IPS DF 19.7 (cell line): ENCODE measurements around the gene AKAP7.
"Not testable (repeated sequence)": the region's sequence is repeated elsewhere in the genome, so short reads cannot be mapped to it uniquely, and the experiment has no call there.

ENCODE experiments used
- DNase-seq: peaks from one replicate; pipeline ENCODE4 v3.0.0-alpha.2; 2013; ENCODE audit warnings: low read depth, low spot score

Gene AKAP7

DNA sequence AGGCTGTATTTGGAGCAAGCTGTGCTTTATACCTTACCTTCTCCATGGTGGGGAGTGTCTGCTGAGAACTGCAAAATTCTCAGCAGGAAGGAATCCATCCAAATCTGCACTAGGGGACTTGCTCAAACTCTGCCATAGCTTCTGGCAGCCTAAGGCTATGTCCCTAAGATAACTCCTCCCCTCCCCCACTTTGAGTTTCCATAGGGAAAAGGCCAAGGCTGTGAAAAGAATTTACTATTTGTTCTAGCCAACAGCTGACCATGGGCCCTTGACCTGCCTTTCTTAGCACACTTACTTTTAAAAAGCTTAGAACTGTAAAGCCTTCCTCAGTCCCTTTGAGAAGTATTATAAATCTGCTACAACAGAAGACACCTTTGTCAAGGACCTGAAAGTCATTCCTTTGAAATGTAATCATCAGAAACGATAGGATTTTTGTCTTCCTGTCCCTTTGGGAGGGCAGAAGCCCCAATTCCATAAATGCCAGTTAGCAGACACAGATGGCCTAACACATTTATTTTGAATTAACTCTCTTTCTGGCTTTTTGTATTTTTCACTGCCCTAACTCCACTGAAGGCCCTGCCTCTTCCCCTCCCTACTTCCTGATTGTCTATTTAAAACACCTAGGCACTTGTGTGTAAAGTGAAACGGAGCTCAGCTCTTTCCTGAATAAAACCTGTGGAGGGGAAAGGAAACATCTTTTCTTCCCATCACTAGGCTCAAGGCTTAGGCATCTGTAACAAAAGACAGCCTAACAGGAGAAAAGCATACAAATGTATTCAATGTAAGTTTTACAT lies 157.1 kb downstream of the AKAP7 start:
- DNase-seq, result no peak

DNA sequence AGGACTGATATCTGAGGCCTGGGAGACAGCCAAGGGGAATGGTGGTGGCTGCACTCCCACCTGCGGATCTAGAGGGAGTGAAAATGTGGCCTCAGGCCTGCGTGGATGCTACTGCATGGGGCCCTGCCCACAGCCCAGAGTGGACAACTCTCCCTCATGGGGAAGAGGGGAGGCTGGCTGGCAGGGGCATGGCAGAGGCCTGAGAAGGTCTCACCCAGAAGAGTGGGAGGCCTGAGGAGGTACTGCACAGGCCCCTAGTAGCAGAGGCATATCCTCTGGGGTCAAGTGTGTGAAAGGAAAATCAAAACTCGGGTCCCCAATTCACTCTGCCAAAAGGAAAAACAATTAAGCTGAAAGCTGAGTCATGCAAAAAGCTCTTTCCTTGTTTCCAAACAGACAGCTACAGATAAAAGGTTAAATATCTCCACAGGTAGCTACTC lies 158.2 kb downstream of the AKAP7 start:
- no peak for DNase-seq

DNA sequence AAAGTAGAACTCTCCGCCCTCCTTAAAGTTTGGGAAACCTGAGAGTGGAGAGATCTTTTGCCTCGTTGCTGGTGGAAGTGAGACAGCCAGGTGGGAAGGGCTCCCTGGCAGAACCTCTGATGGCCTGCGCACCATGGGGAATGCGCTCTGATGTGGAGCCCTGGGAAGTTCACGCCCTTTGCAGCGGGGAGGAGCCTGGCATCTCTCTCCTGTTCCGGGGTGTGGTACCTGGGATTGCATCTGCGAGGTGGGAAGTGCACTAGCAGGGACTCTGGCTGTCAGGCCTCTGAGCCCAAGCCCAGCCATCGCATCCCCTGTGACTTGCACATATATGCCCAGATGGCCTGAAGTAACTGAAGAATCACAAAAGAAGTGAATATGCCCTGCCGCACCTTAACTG lies 159.8 kb downstream of the AKAP7 start:
- DNase-seq, result peak; percentile 65

DNA sequence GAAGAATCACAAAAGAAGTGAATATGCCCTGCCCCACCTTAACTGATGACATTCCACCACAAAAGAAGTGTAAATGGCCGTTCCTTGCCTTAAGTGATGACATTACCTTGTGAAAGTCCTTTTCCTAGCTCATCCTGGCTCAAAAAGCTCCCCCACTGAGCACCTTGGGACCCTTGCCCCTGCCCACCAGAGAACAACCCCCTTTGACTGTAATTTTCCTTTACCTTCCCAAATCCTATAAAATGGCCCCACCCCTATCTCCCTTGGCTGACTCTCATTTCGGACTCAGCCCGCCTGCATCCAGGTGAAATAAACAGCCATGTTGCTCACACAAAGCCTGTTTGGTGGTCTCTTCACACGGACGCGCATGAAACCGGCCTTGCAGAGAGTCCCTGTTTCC lies 165.6 kb downstream of the AKAP7 start:
- not testable (repeated sequence) for DNase-seq

DNA sequence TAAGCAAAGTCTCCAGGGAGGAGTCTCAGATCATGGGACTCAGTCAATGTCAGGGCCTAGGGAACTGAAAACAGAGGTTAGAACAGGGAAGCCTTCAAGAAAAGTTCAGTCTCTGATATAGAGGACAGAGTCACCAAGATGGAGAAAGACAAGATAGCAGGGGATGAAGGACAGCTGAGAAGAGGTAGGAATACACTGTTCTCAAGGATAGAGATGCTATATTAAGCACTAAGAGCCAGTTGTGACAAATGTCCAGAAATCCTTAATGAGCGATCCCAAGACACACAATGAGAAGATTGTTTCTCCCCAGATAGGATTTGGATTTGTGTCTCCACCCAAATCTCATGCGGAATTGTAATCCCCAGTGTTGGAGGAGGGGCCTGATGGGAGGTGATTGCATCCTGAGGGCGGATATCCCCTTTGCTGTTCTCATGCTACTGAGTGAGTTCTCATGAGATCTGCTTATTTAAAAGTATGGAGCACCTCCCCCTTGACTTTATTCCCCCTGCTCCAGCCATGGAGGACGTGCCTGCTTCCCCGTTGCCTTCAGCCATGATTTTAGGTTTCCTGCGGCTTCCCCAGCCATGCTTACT lies 168.2 kb downstream of the AKAP7 start:
- no peak for DNase-seq

DNA sequence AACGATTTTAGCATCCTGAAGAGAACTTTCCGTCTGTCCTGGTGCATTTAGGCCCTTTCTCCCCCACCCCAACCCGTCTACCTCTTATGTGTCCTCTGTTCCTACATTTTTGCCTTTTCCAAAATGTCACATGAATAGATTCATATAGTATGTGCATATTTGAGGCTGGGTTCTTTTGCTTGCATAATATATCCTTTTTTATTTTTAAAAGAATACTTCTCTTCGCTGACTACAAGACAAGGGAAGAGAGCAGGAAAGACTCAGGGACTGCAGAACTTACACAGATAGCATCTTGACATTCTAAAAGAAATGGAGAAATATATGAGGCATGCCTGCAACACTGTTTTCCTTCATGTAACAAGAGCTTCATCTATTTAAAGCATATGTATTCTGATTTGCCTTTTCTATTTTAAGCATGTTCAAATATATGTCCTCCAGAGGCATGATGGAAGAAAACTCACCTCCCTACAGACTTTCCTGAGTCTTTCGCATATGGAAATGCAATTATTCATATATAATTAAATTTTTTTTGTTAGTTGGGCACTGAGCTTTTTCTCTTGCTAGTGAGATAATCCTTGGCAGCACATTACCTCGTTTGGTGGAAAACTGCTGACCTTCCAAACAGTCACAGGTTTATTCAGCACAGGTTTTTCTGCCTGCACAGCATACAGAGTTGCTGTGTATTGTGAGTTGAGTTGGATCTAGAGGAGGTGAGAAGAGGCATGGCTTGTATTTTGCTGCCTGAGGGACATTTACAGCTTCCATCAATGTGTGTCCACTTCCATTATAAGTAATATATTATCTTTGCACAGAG lies 170.0 kb downstream of the AKAP7 start:
- no peak for DNase-seq

DNA sequence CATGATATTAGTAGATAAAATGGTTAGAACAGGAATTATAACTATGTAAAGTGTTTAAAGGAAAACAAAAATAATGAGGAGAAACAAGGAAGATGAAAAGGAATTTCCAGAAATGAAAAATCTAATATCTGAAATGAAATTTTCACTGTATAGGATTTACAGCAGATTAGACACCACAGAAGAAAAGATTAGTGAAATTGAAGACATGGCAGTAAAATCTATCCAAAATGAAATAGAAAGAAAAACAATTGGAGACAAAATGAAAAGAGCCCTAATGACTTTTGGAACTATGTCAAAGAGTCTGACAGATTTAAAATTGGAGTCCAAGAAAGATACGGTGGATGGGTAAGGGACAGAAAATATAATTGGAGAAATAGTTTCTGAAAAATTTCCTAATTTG lies 174.2 kb downstream of the AKAP7 start:
- DNase-seq, result no peak

DNA sequence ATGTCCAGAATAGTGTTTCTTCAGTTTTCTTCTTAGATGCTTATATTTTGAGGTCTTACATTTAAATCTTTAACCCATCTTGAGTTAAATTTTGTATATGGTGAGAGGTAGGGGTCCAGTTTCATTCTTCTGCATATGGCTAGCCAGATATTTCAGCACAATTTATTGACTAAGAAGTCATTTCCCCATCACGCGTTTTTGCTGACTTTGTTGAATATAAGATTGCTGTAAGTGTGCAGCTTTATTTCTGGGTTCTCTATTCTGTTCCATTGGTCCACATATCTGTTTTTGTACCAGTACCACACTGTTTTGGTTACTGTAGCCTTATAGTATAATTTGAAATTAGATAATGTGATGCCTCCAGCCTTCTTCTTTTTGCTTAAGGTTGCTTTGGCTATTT lies 179.6 kb downstream of the AKAP7 start:
- no peak for DNase-seq

DNA sequence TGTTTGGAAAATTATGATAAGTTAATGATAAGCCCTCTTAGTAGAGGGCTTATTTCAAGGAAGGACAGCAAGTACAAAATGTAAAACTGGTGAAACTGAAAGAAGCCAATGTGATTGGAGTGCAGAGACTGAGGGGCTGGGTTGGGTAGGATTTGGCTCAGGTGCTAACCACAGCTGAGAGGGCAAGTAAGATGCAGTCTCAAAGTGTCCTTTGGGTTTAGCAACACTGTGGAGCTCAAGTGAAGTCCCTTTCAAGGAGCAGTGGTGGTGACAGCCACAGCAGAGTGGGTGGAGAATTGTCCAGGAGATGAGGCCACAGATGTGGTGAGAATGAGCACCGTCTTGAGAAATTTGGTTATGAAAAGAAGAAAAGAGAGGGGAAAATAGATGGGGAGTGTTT lies 181.4 kb downstream of the AKAP7 start:
- DNase-seq, result no peak

DNA sequence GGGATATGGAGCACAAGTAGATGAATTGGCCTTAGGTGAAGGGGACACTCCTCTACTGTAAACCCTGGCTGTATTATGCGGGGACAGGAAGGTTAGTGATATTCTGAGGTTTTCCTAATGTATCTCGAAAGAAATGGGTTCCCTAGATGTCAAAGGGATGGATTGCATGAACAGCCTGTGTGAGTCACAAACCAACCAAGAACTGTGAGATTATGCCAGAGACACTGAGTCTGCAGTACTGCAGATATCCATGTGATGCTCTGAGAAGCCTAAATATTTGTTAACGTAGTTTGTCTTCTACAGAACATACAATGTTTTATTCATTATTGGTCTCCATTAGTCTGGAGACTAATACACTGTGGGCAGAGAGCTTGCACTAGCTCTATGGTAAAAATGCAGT lies 182.2 kb downstream of the AKAP7 start:
- DNase-seq, result no peak

DNA sequence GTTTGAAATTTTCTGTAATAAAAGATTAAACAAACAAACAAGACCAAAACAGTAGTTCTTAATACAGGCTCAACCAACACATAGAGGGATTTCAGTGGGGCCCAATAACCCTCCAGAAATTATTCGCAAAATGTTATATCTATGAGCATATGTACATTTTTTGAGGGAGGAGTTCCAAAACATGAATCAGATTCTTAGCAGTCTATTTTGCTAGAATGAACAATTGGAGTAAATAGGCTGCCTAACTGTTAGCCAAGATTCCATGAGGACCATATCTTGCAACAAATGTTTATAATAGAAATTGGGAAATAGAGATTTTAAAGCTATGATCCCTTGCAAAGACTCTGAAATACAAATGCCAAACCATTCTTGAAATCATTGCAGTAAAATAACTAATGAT lies 186.3 kb downstream of the AKAP7 start:
- DNase-seq, result no peak

DNA sequence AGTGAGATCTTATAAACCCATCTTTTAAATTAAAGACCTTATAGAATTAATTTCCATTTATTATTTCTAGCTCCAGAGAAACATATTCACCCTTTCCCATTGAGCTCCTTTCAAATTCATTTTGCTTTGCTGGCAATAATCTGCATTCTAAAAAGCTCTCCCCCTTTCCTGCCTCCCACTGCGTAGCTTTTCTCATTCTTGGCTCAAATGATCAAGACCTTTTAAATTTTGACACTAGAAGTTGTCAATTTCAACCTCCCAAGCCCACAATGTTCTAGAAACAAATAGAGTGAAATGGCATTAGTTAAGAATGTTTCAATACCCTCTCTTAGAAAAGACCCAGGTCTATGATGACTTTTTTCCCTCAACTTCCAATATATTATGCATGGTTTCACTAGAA lies 186.9 kb downstream of the AKAP7 start:
- DNase-seq, result no peak

DNA sequence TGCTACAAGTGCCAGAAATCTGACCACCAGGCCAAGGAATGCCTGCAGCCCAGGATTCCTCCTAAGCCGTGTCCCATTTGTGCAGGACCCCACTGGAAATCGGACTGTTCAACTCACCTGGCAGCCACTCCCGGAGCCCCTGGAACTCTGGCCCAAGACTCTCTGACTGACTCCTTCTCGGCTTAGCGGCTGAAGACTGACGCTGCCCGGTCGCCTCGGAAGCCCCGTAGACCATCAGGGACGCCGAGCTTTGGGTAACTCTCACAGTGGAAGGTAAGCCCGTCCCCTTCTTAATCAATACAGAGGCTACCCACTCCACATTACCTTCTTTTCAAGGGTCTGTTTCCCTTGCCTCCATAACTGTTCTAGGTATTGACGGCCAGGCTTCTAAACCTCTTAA lies 190.4 kb downstream of the AKAP7 start:
- not testable (repeated sequence) for DNase-seq

DNA sequence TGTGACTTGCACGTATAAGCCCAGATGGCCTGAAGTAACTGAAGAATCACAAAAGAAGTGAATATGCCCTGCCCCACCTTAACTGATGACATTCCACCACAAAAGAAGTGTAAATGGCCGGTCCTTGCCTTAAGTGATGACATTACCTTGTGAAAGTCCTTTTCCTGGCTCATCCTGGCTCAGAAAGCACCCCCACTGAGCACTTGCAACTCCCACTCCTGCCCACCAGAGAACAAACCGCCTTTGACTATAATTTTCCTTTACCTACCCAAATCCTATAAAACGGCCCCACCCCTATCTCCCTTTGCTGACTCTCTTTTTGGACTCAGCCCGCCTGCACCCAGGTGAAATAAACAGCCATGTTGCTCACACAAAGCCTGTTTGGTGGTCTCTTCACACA lies 193.5 kb downstream of the AKAP7 start:
- peak; percentile 75 for DNase-seq

DNA sequence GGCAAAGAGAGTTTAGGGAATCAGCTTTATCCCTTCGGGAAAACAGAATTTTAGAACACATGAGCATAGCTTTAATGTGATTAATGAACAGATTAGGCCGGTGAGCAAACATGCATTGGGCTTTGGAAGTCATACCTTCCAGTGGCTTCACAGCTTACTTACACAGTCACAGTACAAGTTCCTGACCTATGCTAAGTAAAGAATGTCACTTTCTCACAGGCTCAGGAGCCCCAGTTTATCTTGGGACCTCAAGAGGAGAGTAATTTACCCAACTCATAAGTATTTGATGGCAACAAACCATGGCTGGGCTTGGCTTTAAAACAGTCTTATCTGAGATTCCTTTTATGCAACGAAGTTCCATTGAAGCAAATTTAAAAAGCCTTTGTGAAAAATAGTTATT lies 195.9 kb downstream of the AKAP7 start:
- no peak for DNase-seq

DNA sequence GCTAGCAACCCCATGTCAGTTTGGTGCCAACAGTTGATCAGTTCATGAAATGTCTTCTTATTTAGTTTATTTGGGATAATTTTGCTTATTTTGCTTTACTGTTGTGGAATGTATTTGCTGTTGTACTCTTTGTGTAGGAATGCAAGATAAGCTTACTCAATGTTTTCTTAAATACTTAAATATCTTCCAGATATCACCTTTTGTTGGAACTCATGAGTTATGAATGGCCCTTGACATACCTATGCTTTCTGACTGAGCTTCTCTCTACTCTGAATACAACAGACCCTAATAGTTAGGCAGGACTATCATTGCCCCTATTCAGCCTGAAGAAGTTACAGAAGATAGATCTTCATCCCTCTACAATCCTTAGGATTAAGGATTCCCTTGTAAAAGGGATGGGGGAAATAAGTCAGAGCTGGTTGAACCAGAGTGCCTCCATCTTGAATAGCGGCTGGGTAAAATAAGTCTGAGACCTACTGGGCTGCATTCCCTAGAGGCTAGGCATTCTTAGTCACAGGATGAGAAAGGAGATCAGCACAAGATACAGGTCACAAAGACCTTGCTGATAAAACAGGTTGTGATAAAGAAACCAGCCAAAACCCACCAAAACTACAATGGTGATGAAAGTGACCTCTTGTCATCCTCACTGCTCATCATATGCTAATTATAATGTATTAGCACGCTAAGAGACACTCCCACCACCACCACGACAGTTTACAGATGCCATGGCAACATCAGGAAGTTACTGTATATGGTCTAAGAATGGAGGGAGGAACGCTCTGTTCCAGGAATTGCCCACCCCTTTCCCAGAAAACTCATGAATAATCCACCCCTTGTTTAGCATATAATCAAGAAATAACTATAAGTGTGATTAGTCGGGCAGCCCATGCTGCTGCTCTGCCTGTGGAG lies 196.9 kb downstream of the AKAP7 start:
- no peak for DNase-seq
